ENCODE data around the gene MED27. TPM values are rescaled to one million over a fixed set of nuclear protein-coding genes. Genes with fewer than 3 reads are reported as not detected.
"Not testable (repeated sequence)": the region's sequence is repeated elsewhere in the genome, so short reads cannot be mapped to it uniquely, and the experiment has no call there.

The MED27 gene
- total RNA-seq, 1 experiment from 2014 or later: 37.7 TPM

DNA sequence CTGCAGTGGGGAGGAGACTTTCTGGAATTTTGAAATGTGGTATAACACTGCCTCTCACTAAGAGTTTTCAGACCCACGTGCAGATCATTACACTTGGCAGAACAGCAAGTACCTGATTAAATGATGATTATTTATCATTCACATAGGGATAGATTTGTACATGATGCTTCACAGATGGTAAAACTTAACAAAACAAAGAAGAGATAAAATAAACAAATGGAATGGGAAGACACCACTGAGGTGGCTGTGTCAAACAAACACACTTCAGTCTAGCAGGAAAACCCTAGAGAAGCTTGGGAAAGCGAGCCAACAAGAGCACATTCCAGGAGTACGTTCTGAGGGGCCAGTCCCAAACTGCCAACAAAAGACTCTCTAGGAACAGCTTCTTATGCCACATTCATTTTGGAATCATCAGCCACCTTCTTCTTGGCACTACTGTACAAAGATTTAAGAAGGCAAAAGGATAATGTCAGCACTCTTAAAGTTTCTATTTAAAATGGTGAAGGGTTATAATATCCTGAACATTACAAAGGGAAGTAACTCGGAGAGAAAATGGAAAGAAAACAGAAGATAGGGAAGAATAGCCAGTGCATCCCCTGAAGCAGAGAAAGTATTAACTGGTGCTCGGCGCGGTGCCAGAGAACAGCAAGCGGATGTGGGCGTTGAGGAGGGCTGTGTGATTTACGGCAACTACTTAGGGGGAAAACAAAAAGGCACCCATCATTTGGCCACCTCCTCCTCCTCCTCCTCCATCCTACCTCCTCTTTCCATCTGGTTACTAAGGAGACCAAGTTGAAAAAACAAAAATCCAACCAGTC, 1.6 kb downstream of the MED27 start:
- peak; percentile 69 for DNase-seq (ENCODE audit: low read depth)

DNA sequence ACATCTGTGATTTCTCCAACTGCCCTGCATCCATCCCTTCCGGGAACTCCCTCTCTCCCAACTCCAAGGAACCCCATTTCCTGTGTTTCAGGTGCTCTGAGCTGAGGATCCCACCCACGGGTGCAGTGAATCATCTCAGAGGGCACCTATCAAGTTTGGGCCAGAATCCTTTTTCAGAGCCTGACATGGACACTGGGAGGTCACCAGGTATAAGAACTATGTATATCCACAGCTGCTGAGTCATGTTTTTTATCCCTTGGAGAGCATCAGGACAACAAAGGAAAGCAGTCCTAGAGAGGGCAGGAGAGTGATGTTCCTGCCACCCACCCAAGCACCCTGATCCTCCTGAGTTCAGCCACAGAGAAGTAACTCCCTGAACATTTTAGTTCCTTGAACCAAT, 3.8 kb downstream of the MED27 start:
- DNase-seq (ENCODE audit: low read depth): no peak

DNA sequence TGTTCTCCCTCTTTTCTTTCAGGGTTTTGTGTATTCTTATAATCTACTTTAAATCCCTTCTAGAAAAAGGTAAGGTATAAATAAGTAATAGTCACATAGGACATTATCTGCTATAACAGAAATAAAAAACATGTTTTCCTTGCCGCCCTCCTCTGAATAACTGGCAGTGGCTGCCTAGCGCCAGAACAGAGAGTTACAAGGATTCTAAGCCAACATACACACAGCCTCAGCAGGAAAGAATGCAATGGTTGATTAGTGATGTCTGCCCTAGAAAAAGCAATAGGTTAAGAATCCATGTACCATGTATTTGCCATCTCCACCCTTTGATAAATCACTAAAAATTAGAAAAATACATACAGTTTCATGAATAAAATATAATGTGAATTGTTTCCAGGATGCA, 4.9 kb downstream of the MED27 start:
- no peak for DNase-seq (ENCODE audit: low read depth)

DNA sequence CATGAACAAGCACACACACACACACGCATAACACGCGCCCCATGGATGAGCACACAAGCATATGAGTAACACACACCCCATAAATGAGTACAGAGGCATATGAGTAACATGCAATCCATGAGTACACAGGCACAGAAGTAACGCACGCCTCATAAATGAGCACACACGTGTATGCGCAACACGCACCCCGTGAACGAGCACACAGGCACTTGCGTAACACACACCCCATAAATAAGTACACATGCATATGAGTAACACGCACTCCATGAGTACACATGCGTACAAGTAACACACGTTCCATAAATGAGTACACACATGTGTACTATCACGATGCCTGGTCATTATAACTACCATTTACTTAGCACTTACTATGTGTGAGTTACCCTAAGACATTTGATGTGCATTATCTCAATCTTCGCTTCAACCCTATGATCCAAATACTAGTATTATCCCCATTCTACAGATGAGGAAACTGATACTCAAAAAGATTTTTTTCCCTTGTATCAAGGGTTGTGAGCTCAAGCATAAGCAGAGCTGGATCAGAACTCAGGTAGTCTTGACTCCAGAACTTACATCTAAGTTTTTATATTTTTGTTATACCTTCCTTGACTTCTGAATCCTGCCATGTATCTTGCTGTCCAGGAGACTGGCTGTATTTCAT, 7.7 kb downstream of the MED27 start:
- no peak for DNase-seq (ENCODE audit: low read depth)

DNA sequence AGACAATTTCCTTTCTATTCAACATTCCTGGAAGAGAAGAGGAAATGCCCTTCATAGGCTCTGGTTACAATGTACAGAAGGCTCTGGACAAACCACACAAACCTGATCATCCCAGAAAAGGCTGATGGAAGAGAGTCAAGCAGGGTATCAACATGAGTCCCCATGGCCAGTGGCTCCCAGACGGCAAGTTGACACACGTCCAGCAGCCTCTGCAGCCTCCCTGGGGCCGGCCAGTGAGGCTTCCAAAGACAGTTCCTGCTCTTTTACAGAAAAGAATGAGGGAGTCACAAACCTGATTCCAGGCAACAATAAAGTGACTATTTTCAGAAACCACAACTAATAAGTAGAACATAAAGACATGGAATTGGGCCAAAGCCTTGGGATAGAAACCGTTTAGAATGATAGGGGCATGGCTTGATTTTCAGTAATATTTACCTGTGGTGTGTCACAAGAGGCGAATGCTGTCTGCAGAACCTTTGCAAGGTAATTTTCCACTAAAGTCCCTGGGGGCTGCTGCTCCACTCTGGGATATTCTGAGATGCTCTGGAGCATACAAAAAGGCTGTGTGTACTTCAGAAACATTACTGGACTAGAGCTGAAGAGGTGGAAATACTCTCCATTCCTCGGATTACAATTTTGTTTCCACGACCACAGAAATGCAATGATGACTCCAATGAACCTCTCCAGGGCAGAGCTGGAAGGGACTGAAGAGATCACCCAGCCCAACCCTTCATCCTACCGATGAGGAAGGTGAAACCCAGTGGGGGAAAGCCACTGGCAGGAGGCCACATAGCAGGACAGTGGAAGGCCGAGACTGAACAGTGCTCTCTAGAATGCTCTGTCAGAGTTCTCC, 10.4 kb downstream of the MED27 start:
- no peak for DNase-seq (ENCODE audit: low read depth)

GRCh38 chr9:132068605-132069004, 11.1 kb downstream of the MED27 start:
- no peak for DNase-seq (ENCODE audit: low read depth)

GRCh38 chr9:132066511-132066910, 13.2 kb downstream of the MED27 start:
- no peak for DNase-seq (ENCODE audit: low read depth)

DNA sequence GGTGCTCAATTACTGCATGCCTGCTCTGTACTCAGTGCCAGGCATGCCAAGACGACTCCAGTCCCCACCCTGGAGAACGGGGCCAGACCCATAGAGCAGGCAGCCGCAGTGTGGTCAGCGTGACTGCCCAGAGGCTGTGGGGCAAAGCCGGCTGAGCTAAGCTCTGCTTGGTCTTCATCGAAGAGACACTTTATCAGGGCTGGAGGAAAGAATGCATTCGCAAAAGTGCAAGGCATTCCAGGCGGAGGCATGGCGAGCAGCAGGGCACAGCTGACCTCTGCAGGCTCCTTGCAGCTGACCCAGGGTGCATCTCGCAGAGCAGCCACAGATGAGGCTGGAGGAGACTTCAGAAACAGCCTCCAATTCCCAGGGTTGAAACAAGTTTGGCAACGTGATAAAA, 13.6 kb downstream of the MED27 start:
- DNase-seq (ENCODE audit: low read depth): no peak

- DNase-seq (ENCODE audit: low read depth): no peak
Observed at GRCh38 chr9:132063281-132063680, 16.4 kb downstream of the MED27 start.

GRCh38 chr9:132062806-132063205, 16.9 kb downstream of the MED27 start:
- no peak for DNase-seq (ENCODE audit: low read depth)

DNA sequence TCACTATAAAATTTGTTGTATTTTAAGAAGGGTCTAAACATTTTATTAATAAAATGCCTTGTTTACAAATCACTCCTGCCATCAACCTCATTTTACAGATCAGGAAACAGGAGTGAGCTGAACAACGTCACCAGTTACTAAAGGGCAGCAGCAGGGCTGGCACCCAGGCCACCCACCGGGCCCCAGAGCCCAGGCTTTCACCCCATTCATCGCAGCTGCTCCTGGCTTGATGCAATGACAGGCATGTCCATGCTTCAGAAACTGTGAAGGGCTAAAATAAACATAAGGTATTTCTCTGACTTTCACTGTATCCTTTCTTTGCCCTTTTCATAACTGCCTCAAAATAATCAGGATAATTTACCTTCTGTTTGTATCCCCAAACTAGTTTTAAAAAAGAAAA, 18.1 kb downstream of the MED27 start:
- DNase-seq (ENCODE audit: low read depth): no peak

- DNase-seq (ENCODE audit: low read depth): no peak
Observed at GRCh38 chr9:132059361-132059760, 20.3 kb downstream of the MED27 start.

- DNase-seq (ENCODE audit: low read depth): not testable (repeated sequence)
Observed at GRCh38 chr9:132058226-132058625, 21.4 kb downstream of the MED27 start.

DNA sequence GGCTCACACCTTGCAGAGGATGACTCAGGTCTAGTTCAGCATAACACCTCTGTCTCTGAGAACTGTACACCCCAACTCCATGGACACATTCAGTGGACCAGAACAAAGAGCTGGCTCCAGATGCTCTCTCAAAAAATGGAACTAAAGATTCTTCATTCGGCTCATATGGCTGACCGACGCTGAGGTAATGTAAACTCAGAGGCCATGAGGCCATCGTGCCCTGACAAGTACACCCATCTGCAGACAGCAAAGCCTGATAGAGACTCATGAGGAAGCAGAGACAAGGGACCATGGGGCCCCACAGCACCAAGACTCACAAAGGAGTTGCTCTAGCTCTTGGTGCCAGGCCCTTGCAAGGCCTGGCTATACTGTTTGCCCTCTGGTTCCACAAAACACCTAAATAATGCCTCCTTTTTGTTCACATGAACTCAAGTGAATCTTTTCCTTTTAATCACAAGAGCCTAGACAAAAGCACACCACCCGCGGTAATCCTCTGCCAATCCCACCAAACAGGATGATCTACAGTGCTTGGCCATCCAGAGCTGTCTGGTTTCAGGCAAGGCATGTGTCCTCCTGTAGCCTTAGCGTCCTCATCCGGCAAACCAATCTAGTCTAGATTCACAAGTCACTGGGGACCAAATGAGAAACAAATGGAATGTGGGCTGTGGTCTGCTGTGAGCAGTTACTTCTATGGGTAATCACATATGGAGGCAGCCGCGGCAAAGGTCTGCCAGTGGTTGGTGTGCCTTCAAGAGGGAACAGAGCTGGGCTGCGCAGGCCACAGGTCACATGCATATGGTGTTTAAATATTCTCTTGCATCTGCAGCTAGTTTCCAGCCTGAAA, 22.7 kb downstream of the MED27 start:
- DNase-seq (ENCODE audit: low read depth): no peak

DNA sequence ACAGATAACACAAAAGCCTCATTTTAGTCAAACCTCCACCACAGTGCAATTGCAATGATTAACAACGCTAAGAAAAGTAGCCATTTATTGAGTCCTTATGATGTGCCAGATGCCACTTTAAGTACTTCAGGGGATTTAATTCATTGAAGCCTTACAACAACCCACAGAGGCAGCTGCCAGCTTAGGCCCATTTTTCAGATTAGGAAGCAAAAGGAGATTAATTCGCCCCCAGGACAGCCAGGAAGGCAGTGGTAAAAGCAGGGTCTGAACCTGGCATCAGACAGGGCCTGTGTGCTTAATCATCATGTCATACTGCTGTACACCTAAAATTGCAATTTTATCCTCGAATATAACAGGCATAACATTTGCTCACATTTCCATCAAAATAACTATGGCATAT, 23.9 kb downstream of the MED27 start:
- no peak for DNase-seq (ENCODE audit: low read depth)

DNA sequence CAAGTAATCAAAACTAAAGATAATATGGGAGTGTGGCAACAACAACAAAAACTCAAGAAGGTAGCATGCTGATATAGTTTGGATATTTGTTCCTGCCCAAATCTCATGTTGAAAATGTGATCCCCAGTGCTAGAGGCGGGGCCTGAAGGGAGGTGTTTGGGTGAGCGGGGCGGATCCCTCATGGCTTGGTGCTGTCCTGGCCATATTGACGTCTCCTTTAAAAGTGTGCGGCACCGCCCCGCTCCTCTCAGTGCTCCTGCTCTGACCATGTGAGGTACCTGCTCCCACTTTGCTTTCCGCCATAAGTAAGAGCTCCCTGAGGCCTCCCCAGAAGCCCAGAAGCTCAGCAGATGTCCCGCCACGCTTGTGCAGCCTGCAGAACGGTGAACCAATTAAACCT, 25.6 kb downstream of the MED27 start:
- no peak for DNase-seq (ENCODE audit: low read depth)

DNA sequence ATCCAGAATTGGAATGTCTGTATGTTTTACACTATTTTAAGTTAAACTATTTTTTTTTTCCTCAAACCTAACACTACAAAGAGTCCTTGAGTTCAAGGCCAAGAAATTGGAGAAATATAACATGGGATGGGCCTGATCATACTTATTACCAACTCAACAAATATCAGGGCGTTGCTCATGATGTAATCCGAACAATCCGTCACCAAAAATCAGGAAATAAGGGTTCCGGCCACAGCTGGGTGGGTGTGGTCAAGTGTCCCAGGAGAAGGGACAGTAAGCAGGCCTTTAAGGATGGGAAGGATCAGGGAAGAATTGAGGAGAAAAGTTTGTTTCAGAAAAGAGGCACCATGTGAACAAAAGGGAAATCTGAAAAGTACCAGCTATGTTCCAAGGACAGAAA, 29.8 kb downstream of the MED27 start:
- DNase-seq (ENCODE audit: low read depth): no peak

- no peak for DNase-seq (ENCODE audit: low read depth)
Observed at GRCh38 chr9:132049323-132049882, 30.3 kb downstream of the MED27 start.

GRCh38 chr9:132048201-132048600, 31.5 kb downstream of the MED27 start:
- no peak for DNase-seq (ENCODE audit: low read depth)

DNA sequence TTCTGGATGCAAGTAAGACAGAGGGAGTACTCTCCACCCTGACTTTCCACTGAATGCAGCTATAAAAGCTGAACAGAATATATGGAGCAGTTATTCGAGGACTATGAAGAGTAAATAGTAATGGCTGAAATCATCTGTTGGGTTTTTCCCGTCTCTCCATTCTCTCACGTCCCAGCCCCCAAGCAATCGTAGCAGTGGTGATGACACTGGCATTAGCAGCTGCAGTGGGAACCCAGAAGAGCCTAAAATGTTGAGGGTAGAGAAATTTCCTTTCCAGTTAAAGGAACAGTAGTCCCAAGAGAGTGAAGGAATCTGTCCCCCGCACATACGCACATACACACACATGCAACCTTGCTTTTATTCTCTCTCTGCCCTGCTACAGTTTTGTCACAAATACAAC, 33.2 kb downstream of the MED27 start:
- peak; percentile 10 for DNase-seq (ENCODE audit: low read depth)

- DNase-seq (ENCODE audit: low read depth): no peak
Observed at GRCh38 chr9:132044176-132044875, 35.3 kb downstream of the MED27 start.
